ENCODE measurements around the gene ARHGAP19.

GRCh38 chr10:97341416-97341815, 49.0 kb upstream of the ARHGAP19 start:
- TF ChIP-seq ZNF197 (CRISPR knock-in tag; IDR thresholded peaks at IDR 0.05; ENCODE audit: low read depth): no peak
- no peak for TF ChIP-seq MXD1 (CRISPR knock-in tag; IDR thresholded peaks at IDR 0.05; ENCODE audit: borderline replicate concordance, poor library complexity, severe bottlenecking)
- TF ChIP-seq CTCF (IDR thresholded peaks at IDR 0.05 in 2 of 3, conservative IDR thresholded peaks at IDR 0.05 in 1 of 3; ENCODE audit: insufficient read depth in 2 of 3, low read depth in 1 of 3, low read length in 3 of 3): no peak
- no peak for TF ChIP-seq EZH2 (IDR thresholded peaks at IDR 0.05; ENCODE audit: borderline replicate concordance, low read depth, low read length)
- no peak for TF ChIP-seq ESRRA (IDR thresholded peaks at IDR 0.05; ENCODE audit: borderline replicate concordance, low read depth)
- no peak for TF ChIP-seq ARID2 (IDR thresholded peaks at IDR 0.05)
- TF ChIP-seq SP2 (IDR thresholded peaks at IDR 0.05; ENCODE audit: extremely low read depth, low read depth, low read length, poor library complexity, severe bottlenecking): no peak
- no peak for TF ChIP-seq MEF2D (tag; conservative IDR thresholded peaks at IDR 0.05; ENCODE audit: low read depth)

All from K562 (cell line).